BE2C (cell line): ENCODE data around the gene PTPRN2.

ENCODE experiments used
- DNase-seq: peaks from one replicate; pipeline ENCODE4 v3.0.0-alpha.2; 2020
- H3K27me3 ChIP-seq: fragments of 250-450 bp; sonication (Bioruptor Pico); 2 replicates; pipeline ENCODE4 v1.5.1; 2020; ENCODE audit warnings: mild to moderate bottlenecking
- H3K36me3 ChIP-seq: fragments of 250-450 bp; sonication (Bioruptor Pico); 2 replicates; pipeline ENCODE4 v1.5.1; 2020; ENCODE audit warnings: mild to moderate bottlenecking
- H3K4me1 ChIP-seq: fragments of 250-450 bp; sonication (Bioruptor Pico); 2 replicates; pipeline ENCODE4 v1.5.1; 2020
- H3K4me3 ChIP-seq: 2 replicates; pipeline ENCODE4 v1.5.1; 2011; ENCODE audit warnings: low read depth, low read length
- H3K9me3 ChIP-seq: fragments of 250-450 bp; sonication (Bioruptor Pico); 2 replicates; pipeline ENCODE4 v1.5.1; 2020
- CTCF ChIP-seq: IDR thresholded peaks from 2 replicates; pipeline ENCODE4 v1.5.1; 2012; ENCODE audit warnings: mild to moderate bottlenecking, low read depth, low read length

PTPRN2 gene

DNA sequence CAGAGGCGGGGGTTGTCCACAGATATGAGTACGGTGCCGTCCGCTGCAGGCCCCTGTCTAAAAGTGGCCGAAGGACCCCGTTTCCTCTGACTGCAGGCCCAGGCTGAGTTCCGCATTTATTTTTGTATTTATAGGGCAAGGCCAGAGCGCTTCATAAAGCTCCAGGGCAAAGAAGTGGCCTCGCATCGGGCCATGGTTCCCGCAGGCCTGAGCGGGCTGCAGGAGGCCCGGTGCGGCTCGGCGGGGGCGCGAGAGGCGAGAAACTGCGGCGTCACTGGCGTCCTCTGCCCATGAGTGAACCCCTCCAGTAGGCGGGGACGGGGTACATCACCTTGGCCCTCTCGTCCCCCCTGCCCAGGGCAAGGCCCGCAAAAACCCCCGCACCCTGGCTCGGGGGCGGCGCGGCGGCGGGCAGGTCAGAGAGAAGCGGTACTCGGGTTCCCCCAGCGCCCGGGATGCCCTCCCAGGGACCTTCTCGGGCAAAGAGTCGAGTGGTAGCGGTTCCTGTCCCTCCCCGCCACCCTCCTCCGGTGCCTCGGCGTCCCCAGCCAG lies 895.1 kb downstream of the PTPRN2 start:
- Histone ChIP-seq H3K9me3 (no peaks in the 10 kb centered on the region), H3K4me3 (no peak overlapping the region), H3K36me3 (no peaks in the 10 kb centered on the region), H3K4me1 (no peaks in the 10 kb centered on the region), H3K27me3 (peaks cover 24% of the 10 kb centered on the region)
- no peak for DNase-seq
- TF ChIP-seq CTCF: no peak

GRCh38 chr7:157691586-157692459 lies 895.8 kb downstream of the PTPRN2 start:
- Histone ChIP-seq H3K9me3 (no peaks in the 10 kb centered on the region), H3K4me3 (no peak overlapping the region), H3K4me1 (no peaks in the 10 kb centered on the region), H3K36me3 (no peaks in the 10 kb centered on the region), H3K27me3 (peaks cover 25% of the 10 kb centered on the region)
- DNase-seq: no peak
- TF ChIP-seq CTCF: no peak

DNA sequence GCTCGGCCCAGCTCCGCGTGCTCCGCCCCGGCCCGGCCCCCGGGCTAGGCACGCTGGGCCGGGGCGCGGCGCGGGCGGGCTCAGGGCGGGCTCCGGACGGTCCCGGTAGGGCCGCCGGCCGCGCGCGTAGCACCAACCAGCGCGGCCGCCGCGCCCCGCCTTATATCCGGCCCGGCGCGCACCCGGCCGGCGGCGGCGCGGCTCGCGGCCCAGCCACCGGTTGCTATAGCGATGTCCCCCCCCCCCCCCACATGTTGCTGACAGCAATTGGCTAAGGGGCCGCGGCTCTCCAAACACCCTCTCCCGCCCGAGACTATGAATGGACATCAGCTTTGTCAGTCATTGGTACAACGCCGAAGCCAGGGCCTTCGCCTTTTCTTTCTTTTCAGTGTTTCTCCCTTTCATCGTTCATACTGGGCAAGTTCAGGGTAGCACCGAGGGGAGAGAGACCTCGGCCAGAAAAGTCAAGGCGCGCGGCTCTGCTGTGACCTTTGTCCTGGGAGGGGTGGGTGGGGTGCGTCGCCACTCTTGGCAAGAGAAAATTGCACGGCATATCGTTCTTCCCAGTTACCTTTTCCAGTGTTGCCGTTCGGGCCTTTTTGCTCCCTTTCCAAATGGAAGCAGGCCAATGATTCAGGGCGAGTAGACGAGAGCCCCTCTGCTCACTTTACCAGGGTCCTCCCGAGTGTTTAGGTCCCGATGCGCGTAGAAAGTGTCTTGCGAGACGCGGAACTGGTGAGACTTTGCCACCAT lies 896.6 kb downstream of the PTPRN2 start:
- no peak for TF ChIP-seq CTCF
- Histone ChIP-seq H3K9me3 (no peaks in the 10 kb centered on the region), H3K4me3 (no peak overlapping the region), H3K4me1 (no peaks in the 10 kb centered on the region), H3K27me3 (peaks cover 27% of the 10 kb centered on the region), H3K36me3 (no peaks in the 10 kb centered on the region)
- no peak for DNase-seq

DNA sequence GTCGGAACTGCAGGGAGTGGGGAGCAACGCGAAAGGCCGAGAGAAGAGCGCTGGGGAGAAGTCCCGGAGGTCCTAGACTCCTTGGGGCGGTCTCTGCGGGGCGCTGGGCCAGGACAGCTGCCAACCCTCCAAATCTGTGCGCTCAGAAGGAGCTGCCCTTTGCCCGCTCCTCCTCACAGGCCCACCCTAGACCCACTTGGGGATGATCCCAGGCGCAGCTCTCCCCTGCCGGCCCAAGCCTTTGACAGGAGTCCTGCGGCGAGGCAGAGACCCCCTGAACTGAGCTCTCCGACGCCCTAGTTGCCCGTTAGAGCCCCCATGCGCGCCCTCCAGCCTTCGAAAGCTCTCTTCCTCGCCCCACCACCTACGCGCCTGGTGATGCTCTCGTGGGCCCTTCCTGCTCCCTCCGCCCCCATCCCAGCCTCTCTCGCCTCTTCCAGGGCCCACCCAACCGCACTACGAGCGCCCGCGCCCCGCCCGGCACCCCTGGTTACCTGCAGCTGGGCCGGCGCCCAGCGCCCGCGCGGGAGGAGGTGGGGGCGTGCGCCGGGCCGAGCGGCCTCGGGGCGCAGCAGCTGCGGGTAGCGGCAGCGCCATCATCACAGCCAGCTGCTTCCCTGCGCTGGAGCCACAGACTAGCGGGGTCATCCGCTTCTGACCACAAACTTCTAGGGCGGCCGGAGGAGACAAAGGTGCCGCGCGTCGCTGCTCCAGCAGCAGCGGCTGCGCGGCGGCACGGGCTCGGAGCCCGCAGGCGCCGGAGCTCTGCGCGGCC lies 897.4 kb downstream of the PTPRN2 start:
- no peak for DNase-seq
- peaks cover 27% of the 10 kb centered on the region for H3K27me3 ChIP-seq
- no peak for TF ChIP-seq CTCF

DNA sequence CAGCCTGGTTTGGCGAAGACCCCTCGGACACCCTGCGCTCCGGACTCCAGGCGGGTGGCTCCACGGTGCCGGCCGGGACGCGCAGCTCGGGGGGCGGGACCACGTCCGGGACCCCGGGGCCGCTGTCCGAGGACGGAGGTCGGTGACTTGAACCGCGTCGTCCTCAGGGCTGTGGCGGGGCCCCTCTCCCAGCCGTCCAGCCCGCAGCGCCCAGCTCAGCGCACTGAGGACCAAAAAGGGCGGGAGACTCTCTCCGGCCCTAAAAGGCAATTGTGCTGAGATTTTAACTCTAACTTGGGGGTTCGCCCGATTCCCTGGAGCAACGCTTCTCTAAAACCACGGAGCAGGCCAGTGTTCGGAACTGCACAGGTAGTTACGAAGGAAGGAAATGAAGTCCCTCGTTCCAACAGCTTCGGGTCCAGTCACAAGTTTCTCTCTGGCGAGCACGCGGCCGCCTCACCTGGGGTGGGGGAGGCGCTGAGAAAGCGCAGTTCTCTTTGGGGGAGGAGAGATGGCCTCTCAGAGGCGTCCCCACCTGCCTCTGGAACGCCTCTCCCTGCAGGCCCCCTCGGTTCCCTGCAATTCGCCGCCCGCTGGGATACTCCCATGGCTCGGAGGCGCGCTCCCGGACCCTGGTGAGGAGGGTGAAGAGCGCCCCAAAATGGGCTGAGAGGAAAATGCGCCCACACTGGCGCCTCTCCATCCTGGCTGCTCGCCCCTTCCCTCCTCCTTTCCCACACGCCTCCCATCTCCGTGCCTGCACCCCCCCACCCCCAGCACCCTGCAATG lies 898.2 kb downstream of the PTPRN2 start:
- DNase-seq: no peak
- H3K9me3 ChIP-seq: no peaks in the 10 kb centered on the region
- no peaks in the 10 kb centered on the region for H3K36me3 ChIP-seq
- H3K4me1 ChIP-seq: no peaks in the 10 kb centered on the region
- no peak overlapping the region for H3K4me3 ChIP-seq
- peaks cover 27% of the 10 kb centered on the region for H3K27me3 ChIP-seq
- no peak for TF ChIP-seq CTCF

More for the DNA sequence above, 897.4 kb downstream of the PTPRN2 start:
- no peaks in the 10 kb centered on the region for H3K9me3 ChIP-seq
- no peak overlapping the region for H3K4me3 ChIP-seq
- no peaks in the 10 kb centered on the region for H3K4me1 ChIP-seq
- H3K36me3 ChIP-seq: no peaks in the 10 kb centered on the region
